GM12874 (cell line): Measurements from ENCODE around the gene TBC1D19.

Source experiments
- CTCF ChIP-seq: IDR thresholded peaks from 2 replicates; pipeline ENCODE4 v1.5.1; 2011; ENCODE audit warnings: low read depth, mild to moderate bottlenecking, control low read depth, low read length, moderate library complexity; ENCODE audit not compliant: insufficient read depth

Gene TBC1D19

DNA sequence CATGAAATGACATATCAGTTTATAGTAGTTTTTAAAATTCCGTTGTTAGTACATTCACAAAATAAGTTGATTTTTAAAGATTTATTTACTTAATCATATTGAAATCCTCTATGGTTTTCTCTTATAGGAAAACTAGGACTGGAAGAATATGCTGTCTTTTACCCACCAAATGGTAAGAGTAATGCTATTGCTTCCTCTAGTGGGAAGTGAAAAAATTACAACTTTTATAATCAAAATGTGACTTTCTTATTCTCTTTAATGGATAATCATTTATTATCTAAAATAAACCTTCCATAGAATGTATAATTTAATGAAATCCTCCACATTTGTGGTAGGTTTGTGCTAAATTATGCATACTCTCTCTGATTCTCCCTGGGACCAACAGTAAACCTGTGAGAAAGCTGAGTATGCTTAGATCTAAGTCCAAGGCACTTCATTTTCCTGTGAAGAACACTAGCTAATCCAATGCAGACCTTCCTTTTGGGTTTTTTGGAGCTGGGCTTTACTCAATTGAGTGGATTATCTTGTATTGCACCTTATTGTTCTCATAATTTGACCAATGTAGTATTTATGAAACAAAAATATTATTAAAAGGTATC, 136.2 kb downstream of the TBC1D19 start:
- TF ChIP-seq CTCF: peak; percentile 29; the same call in 1 of the 2 replicates

- no peak for TF ChIP-seq CTCF
These were observed 137.8 kb downstream of the TBC1D19 start for GRCh38 chr4:26721685-26722084.

GRCh38 chr4:26723216-26723615, 139.3 kb downstream of the TBC1D19 start:
- TF ChIP-seq CTCF: no peak

GRCh38 chr4:26724534-26724933, 140.7 kb downstream of the TBC1D19 start:
- no peak for TF ChIP-seq CTCF

DNA sequence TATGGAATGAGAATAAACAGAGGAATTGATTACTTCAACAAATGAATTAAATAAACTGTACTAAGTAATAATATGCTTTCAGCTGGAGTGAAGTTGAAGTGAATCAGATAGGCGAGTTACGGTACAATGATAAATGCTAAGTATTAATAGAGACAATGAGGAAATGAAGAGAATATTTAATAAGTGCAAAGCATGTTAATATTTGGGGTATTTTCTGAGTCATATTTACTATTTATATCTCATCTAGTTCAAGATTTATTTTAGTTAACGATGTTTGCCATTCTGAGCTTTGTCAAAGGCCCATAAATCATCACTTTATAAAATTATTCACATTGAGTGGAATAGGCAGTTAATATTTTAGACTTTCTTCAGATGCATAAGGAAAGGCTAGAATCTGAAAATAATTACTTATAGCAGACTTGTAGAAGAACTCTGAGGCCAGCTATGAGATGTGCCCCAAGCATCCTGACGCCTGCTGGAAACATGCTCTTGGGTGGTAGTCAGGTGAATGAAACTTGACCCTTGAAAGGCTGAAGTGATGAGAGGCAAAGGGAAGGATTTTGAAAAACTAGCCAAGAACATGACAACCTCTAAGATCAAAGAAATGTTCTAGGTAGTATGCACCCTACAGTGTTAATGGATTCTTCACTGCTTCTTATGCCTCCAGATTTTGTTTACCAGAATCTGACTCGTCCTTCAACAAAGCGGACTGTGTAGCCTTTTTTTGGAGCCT, 142.9 kb downstream of the TBC1D19 start:
- TF ChIP-seq CTCF: no peak

GRCh38 chr4:26727844-26728243, 144.0 kb downstream of the TBC1D19 start:
- TF ChIP-seq CTCF: no peak

DNA sequence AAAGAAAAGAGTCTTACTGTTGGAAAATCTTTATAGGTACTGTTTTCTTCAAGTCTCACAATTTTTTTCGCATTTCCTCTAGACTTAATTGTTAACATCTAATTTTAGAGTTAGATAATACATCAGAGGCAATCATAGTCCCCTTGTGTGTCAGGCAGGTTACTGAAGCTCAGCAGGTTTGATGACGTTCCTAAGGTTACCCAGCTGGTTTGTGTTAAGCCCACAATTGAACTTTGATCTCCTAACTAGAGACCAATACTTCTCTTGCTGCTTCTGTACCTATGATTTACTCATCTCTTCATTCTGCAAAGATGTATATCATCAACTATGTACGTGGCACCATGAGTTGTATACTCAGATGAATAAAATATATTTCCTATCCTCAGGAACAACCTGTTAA, 145.1 kb downstream of the TBC1D19 start:
- no peak for TF ChIP-seq CTCF
